HG03064 (cell line): ENCODE measurements around the gene FOXP4.

ENCODE experiments used
- ATAC-seq: cut with Tn5 transposase; IDR thresholded peaks from one replicate; pipeline ENCODE4 v1.9.1; 2021; ENCODE audit warnings: low read depth; ENCODE audit not compliant: unreplicated experiment

FOXP4 gene

DNA sequence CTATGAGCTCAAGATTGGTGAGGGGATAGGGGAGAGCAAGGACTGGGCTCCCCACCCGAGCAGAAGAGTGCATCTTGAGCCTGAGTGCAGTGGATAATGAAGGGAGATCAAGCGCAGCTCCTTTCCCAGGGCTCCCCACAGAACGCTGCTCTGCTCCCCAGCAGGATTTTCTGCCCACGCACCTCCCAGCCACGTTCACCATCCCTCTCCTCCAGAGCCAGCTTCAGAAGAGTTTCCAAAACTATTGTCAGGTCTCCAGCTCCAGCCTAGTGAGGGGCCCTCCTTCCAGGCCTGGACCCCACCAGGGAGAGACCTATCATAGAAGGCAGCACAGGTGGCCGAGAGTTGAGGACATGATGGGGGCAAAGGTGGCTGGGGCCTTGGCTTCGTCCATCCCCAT lies 34.5 kb downstream of the FOXP4 start:
- ATAC-seq: no peak

DNA sequence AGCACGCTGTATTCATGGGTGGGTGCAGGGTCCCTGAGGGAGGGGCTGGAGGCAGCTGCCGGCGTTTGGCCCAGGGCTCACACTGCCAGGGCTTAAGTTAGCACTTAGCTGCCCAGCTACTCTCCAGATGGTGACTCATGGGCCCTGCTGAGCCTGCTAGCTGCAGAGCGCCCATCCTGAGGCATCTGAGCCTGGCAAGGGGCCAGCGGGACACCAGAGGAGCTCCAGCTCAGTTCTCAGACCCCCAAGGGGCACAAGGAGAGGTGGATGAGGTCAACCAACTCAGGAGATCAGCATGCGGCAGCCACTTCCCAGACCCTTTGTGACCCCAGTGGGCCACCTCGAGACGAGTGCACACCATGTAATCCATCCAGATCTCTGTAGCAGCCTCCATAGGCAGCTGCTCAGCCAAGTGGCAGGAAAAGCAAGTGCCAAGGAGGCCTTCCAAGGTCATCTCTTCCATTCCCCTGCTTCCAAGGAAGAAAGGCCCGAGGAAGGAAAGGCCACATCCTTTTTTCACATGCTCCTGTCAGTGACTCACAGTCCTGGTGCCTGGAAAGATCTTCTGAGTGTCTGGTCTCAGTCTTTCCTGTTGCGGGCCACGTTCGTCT lies 35.3 kb downstream of the FOXP4 start:
- no peak for ATAC-seq

DNA sequence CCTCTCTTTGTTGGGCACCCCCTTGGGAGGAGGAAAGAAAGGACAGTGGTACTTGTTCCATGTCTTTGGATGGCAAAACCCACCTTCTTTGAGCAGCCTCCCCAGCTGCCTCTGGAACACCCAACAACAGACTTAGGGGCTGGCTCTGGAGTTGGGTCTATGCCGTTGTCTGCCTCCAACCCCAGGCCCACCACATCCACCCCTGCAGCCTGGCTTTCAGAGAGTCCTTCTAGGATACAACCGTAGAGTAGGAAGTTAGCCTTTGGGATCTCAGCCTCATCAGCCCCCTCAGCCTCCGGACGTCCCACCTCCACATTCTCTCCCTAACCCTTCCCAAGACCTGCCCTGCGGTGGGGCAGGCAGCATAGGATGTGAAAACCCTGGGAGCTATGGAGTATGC lies 36.4 kb downstream of the FOXP4 start:
- no peak for ATAC-seq

DNA sequence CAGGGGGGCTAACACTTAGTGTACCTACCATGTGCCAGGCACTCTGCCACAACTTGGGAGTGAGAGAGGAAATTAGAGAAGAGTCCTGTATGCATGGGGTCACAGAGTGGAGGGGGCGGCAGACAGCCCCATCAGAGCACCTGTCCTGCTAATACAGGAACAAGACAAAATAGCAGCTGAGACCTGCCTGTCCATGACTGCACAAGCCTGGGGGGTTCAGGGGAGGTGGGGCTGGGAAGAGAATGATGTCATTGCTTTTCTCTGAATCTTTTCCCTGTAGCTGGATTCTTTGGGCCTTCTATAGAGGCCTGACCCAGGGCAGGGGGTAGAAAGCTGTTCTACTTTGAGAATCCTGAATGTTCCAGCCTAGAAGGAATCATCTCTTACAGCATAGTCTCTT lies 37.4 kb downstream of the FOXP4 start:
- ATAC-seq: no peak

DNA sequence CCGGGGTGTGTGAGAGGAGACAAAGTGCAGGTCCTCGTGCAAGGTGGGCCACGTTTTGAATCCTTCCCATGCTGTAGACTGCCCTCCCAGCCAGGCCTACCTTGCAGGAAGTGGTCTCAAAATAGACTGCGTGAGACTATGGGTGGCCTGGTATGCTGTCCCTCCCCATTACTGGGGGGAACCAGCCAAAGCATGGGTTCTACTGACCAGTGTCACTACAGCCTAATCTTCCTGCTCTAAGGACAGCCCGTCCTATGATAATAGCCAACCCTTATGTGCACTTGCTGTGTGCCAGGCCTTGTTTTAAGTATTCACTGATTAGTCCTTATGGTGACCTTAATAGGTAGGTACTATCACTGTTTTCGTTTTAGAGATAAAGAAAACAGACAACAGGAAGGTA lies 38.0 kb downstream of the FOXP4 start:
- ATAC-seq: no peak

DNA sequence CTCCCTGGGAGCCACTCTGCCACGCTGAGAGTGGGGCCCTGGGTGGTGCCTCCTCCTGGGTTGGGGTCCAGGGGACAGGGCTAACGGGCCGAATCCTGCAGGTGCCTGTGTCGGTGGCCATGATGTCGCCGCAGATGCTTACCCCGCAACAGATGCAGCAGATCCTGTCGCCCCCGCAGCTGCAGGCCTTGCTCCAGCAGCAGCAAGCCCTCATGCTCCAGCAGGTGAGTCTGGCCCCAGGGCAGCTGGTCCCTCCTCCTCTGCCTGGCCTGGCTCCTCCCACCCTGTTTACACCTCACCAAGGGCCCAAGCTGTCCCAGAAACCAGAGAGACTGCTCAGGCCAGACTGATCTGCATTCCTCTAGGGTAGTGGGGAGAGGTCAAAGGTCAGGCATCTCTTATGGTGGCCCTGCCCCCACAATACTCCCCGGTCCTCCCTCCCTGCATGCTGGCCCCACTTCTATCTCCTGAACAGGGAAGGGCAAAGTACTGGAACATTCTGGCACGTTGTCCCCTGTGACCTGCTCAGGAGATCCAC lies 38.6 kb downstream of the FOXP4 start:
- ATAC-seq: no peak

DNA sequence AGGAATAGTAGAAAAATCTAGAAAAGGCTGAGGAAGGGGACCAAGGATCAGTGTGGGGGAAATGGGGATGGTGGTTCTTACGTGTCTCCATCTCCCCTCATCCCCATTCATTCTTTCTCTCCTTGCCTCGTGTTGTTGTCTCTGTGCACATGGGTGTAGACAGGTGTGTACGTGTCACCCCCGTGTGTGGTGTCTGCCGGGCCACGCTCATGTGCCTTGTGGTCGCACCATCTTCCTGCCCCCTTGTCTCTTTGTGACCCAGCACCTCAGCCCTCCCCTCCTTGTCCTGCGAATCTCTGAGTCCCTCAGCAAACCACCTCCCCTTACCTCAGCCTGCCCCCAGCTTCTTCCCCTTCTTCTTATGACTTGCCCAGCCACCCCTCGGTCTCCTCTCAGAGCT lies 39.4 kb downstream of the FOXP4 start:
- ATAC-seq: no peak

DNA sequence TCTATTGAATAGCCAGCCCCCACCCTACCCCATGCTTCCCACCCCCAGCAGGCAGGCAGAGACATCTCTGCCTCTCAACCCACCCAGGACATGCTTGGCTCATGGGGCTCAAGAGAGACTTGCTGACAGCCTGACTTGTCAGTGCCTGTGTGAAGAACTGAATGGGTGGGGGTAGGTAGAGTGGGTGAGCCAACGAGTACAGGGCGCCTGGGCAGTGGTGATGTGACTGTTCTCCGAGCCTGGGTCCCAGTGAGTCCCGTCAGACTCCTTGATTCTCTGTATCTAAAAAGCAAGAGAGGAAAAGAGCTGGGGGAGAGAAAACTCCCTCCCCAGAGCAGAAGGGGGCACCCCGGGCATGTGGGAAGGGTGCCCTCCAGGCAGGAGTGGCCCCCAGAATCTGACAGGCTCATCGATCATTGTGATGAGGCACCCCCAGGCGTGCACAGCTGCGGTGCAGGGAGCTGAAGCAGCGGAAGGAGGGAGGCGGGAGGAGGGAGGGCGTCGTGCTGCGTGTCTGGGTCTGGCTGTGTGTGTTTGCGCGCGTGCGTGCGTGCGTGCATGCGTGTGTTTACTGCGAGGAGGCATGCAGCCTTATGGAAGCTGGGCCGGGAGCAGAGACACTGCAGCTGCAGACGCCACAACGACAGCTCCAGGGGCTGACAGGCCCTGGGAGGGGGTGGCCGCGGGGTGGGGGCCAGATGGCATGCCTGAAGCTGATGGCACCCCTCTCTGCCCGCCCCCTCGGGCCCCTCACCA lies 40.2 kb downstream of the FOXP4 start:
- no peak for ATAC-seq

DNA sequence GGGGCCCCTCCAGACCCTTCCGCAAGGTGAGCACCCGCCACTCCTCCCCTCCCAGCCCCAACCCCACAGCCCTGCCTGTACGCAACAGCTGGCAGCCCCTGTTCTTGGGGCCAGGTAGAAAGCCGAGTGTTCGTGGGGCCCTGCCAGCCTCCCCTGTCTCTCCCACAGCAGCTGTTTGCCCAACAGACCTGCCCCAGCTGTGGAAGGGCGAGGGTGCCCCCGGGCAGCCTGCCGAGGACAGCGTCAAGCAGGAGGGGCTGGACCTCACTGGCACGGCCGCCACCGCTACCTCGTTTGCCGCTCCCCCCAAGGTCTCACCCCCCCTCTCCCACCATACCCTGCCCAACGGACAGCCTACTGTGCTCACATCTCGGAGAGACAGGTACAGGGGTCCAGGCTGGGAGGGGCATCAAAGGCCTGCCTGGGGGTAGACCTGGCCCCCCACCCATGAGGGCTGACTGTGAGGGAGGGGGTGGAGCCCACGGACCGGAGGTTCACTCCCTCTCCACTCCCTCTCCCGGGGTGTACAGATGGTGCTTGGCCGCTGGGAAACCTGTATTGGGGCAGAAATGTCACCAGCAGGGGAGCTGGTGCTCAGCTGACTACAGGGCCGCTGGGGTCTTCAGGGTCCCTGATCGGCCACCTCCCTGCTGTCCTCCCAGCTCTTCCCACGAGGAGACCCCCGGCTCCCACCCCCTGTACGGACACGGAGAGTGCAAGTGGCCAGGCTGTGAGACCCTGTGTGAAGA lies 41.1 kb downstream of the FOXP4 start:
- ATAC-seq: no peak

DNA sequence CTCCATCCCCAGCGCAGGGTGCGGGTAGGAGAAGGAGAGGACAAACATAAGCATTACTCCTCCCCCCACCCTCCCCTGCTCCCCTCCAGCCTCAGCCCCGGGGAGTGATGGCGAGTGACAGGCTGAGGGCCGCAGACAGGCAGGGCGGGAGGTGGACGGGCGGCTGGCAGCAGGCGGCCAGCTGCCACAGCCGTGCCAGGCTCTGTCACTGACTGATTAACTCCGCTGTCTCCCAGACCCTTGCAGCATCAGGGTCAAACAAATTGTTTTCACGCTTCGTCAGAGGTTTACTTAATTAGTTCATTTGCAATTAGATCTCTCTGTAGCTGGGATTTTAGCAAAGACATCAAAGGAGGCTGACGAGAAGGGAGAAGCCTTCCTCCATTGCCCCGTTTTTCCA lies 41.9 kb downstream of the FOXP4 start:
- ATAC-seq: no peak

DNA sequence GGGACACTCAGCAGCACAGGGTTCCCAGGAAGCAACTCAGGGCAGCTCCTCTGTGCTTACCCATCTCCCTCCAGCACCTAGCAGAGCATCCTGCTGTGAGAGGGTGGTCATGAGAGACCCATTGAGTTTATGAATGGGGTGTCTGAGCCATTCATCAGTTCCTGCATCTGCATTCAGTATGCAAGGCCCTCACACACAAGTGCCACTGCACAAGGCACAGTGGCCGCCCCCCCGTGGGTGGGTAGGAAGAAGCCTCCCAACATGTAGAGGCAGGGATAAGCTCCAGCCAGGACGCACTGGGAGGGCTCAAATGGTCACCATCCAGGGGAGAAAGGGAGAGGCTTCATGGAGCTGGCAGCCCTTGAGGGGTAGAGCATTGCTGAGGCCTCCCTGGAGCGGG lies 43.0 kb downstream of the FOXP4 start:
- ATAC-seq: no peak

DNA sequence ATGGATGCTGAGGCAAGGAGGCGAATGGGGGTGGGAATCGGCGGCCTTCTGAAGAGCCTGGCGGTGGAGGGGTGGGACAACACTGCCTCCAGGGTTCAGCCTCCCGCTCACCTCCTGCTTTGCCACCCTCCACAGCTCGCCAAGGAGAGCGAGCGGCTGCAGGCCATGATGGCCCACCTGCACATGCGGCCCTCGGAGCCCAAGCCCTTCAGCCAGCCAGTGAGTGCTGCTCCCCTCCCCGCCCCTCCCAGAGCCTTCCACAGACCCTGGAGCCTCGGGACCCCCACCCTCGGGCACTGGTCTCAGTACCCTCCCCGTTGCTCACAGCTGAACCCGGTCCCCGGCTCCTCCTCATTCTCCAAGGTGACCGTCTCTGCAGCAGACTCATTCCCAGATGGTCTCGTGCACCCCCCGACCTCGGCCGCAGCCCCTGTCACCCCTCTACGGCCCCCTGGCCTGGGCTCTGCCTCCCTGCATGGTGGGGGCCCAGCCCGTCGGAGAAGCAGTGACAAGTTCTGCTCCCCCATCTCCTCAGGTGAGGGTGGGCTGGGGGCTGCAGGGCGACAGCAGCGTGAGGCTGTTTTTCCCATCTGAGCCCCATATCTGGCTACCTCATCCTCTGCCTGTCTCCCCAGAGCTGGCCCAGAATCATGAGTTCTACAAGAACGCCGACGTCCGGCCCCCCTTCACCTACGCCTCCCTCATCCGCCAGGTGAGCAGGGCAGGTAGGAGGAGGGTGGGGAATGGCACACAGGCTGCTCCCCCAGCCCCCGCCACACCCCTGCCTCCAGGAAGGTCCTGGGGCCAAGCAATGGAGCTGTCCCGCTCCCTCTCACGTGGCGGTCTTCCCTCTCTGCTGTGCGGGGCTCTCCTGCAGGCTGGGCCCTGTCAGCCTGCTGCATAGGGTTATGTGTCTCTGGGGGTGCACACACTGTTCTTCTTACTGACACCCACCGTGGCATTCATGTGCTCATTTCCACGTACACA lies 43.7 kb downstream of the FOXP4 start:
- no peak for ATAC-seq

DNA sequence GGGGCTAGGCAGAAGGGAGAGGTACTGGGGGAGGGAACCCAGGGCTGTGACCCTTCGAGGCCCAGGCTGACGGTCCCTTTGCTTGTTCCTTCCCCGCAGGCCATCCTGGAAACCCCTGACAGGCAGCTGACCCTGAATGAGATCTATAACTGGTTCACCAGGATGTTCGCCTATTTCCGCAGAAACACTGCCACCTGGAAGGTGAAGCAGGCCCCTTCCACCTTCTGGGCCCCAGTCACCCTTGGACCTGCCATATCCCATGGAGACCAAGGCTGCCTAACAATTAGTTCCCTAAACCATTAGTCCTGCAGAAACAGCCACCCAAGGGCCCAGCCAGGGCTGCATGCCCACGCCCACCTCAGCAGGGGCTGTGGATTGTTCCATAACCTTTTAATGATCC lies 44.9 kb downstream of the FOXP4 start:
- ATAC-seq: no peak

DNA sequence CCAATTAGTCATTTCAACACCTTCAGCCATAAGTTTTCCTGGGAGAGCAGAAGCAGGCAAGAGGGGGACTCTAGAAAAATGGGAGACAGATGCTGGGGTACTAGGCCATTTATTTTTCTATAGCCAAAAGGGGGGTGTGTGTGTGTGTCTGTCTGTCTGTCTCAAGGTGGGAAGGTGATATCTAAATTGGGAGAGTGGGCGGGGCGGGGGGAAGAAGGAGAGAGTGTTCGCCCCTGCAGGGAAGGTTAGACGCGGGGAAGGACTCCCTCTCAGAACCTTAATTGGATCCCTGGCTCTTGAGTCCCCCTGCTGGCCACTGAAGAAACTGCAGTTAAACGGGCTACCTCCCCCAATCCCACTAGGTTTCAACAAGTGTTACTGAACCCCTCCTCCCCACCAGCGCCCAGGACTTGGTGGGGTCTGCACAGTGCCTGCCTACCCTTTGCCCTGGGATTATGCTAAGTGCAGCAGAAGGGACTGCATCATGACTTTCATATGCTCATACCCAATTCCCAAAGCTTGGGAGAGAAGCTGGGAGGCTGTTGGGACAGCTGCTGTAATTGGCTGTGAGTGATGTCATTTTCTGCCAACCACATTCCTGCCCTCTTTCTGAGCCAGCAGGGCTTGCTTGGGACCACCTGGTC lies 45.8 kb downstream of the FOXP4 start:
- ATAC-seq: no peak

DNA sequence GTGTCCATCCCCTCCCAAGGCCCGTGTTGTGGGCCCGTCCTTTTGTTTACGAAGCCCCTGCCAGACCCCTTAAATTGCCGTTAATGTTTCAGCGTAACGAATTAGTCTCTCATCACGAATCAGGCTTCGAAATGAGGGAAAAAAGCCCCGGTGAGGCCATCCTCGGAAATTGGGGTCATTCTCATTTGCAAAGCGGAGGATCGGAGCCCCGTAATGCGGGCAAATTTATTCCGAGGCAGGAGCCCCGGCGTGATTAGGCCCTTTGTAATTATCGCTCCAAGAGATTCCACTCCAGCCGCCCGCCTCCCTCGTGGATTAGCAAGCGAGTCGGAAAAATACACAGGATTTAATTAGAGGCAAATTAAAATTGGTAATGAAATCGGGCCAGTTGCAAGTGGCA lies 47.2 kb downstream of the FOXP4 start:
- no peak for ATAC-seq

DNA sequence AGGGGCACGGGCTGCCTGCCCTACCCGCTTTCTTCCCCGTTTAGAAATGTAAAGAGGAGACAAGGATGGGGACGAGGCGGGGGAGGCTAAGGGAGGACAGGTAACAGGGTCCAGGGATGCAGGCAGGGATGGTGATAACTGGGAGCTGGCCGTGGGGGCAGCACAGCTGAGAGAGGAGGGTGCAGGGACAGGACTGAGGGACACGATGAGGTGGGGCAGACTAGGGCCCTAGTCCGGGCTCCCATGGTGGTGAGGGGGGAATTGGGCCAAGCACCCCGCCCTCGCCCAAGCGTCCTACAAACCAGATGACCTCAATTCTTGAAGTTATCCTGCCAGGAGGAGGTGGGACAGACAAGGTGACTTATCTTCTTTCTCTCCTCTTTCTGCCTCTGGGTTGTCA lies 47.7 kb downstream of the FOXP4 start:
- no peak for ATAC-seq

DNA sequence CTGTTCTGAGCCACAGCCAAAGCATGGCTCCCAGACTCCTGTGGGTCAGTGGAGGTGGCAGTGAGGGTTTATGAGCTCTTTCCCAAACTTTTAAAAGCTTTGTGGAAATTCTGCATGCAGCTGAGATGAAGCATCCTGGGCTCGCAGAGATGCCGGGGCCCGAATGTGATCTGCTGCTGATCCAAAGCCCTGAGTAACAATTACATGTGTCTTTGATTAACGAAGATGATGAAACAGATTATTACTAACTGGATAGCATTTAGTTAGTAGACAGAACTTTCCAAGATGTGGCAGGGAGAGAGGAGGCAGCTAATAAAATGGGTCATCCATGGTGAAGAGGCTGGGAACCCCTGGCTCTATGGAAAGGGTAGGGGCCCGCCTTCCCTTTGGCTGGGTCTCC lies 48.1 kb downstream of the FOXP4 start:
- ATAC-seq: no peak

DNA sequence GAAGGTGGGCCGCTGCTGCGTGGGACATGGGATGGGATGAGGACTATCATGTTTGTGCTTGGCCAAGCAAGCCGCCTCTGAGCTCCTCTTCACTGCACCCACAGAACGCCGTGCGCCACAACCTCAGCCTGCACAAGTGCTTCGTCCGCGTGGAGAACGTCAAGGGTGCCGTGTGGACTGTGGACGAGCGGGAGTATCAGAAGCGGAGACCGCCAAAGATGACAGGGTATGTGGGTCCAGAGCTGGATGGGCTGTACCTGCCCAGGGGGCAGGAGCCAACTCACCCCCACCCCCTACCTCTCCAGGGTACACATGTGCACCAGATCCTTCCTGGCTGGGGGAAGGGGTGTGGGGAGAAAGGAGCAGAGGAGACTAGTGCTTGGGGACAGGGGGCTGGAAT lies 48.6 kb downstream of the FOXP4 start:
- no peak for ATAC-seq

DNA sequence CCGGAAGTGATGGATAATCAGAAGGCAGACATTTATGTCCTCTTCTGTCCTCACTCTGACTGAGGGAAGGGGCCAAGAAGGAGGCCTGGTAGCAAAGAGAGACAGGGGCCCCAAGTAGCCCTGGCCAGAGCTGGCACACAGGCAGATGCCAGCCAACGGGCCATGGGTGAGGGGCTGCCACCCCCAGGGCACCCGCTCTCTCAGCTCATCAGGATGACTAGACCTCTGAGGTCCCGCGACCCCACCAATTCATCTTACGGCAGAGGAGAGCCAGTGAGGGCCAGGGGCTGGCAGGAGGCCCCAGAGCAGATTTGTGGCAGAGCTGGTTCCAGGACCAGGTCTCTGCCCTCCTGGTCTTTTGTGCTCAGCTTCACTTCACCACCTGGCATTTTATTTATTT lies 49.0 kb downstream of the FOXP4 start:
- ATAC-seq: no peak

DNA sequence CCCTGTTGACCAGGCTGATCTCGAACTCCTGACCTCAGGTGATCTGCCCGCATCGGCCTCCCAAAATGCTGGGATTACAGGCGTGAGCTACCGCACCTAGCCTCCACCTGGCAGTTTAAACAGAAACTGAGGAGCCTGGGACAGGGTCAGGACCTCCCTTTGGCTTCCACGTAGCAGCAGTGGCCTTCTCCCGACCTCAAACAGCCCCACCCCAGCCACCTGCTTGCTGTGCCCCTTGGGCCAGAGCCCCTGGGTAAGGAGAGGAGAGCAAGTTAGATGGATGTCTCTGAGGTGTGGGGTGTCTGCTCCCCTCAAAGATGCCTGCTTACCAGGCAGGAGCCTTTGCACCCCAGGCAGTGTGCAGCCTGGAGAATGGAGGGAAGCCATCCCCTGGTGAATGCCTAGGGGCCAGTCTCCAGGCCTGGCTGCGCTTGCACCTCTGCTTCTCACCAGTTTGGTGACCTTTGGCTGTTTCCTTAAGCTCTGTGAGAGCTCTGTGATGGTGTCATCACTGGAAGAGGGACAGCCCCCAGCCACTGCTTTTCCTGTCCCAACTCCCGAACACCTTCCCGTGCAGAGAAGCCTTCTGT lies 50.0 kb downstream of the FOXP4 start:
- no peak for ATAC-seq
